DMS53 treated with DMSO at 0.1 percent for 48 hours (cell line): Measurements from ENCODE around the gene COL1A2.

Experiments
- DNase-seq: peaks from one replicate; lab custom pipeline; 2025; ENCODE audit not compliant: unreplicated experiment; lab: John Stamatoyannopoulos, UW

Gene COL1A2

DNA sequence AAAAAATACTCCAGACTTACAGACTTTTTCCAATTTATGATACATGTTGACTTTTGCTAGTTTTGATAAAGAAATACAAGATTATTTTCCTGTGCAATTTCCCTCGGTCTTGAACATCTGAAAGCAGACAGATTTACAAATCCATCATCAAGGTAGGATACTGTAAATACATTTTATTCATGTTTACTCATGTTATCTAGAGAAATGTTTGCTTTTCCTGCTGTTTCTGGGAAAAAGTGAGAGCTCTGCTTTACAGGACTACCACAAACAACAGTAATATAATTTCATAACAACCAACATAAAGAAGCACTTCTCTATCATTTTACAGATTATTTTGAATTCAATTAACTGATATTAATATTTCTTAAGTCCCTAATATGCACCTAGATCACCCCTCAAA, 83.2 kb downstream of the COL1A2 start:
- DNase-seq, result no peak

DNA sequence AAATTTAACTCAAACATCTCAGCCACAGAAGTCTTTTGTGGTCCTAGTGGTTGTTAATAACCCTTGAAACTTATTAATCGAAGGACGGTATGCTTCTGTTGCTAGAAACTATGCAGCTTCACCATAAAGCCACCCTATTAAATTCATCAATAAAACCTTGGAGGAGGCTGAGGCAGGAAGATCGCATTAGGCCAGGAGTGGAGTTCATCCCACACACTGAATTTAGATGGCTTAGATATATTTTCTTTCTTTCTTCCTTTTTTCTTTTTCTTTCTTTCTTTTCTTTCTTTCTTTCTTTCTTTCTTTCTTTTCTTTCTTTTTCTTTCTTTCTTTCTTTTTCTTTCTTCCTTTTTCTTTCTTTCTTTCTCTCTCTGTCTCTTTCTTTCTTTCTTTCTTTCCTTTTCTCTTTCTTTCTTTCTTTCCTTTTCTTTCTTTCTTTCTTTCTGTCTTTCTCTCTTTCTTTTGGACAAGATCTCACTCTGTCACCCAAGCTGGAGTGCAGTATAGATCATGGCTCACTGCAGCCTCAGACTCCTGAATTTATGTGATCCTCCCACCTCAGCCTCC, 84.0 kb downstream of the COL1A2 start:
- no peak for DNase-seq
